ENCODE data around the gene HACD2. TPM values are rescaled to one million over a fixed set of nuclear protein-coding genes. Genes with fewer than 3 reads are reported as not detected.

The HACD2 gene, protein sequence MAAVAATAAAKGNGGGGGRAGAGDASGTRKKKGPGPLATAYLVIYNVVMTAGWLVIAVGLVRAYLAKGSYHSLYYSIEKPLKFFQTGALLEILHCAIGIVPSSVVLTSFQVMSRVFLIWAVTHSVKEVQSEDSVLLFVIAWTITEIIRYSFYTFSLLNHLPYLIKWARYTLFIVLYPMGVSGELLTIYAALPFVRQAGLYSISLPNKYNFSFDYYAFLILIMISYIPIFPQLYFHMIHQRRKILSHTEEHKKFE
- polyA plus RNA-seq (2011; rRNA removed) (90.2 and 97.7 TPM in 2 replicates), polyA plus RNA-seq (2017; fragmentation: RNase III; extraction: RNeasy Plus Mini Kit Qiagen cat#74134 plus additional on column Dnase treatment) (38.5 to 41.8 TPM (median 39.3 TPM) in 3 replicates), polyA minus RNA-seq (2011; rRNA and poly(A)+ RNA removed) (58.1 and 68.6 TPM in 2 replicates)
- polyA plus RNA-seq (2012; cell fraction: cytosol; rRNA removed) = 26.2 and 31.3 TPM in 2 replicates
- polyA plus RNA-seq (2012; cell fraction: nucleus; rRNA removed) = 18.3 and 26.1 TPM in 2 replicates

DNA sequence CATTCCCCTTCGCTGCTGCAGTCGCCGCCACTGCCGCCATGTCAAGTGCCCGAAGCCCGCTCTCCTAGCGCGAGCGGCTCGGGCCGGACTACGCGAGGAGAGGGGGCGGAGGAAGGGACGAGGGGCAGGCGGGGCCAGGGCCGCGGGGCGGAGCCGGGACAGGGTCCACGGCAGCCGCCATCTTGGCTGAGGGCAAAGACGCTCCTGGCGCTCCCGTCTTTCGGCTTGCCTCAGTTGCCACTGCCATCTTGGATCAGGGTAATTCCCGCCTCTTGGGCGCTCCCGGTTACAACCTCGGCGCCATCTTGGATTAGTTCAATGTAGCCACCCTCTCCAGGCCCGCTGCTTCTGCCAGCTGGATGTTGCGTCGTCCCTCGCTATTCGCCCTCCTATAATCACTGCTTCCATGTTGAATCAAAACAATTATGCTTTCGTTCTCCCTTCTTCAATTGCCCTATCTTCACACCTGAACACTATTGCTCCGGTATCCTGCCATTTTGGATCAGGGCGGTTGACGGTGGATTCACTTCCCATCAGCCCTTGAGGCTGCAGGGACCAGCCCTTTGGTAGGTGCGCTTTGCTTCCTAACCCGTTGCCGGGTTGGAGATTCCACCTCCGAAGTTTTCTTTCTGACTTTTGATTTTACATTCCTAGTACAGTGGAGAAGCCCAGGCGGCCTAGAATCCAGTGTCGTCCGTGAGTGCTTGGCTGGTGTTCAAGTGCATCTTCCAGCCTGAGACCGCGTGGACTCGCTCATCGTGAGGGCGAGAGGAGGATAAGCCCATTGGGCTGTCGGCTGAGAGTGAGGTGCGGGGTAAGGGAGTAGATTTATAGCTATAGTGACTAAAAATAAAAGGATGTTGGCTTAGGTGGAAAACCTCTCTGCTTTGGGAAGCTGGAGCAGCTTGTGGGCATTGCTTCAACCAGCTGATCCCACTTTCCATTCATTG is at the start of gene HACD2:
Gene HACD2, minus strand, starts transcription at position 66 of the 950 bp plus-strand sequence. Its CDS starts 26 bp downstream, at position 40.
- WGBS (ENCODE audit: missing lambda C conversion rate) = under 1% methylated on average over 35 of the region's 54 CpGs
- peak within 1 kb of the TSS; percentile 86 for H3K4me3 ChIP-seq
- H3K9me3 ChIP-seq = peaks cover 23% of the 10 kb centered on the region
- CTCF ChIA-PET = interaction anchor here (1.1 to 1.7 kb wide), 7 partner anchors 14 to 121 kb away, joined by 3 to 8 read pairs (median 5); no protein-coding TSS in a partner anchor
- POLR2A ChIA-PET = interaction anchor here (2.4 to 3.5 kb wide), 2 partner anchors 16 to 20 kb away, joined by 12 to 28 read pairs; no protein-coding TSS in a partner anchor
- H3K4me1 ChIP-seq = peaks cover 22% of the 10 kb centered on the region
- DNase-seq (ENCODE audit: low read depth in 1 of 2, low spot score in 1 of 2) = peak; percentile 82 to 98
- peak within 1 kb of the TSS; percentile 98 to 100 for H3K27ac ChIP-seq
- peak within 1 kb of the TSS; percentile 94 for H3K4me2 ChIP-seq
- peak; percentile 89 to 96 for ATAC-seq
- no peak for FAIRE-seq
- TF ChIP-seq MYC (IDR thresholded peaks at IDR 0.05; ENCODE audit: borderline replicate concordance, low read length) (peak; percentile 57), HOXB5 (CRISPR knock-in tag; IDR thresholded peaks at IDR 0.05) (peak; percentile 78; the same call in 1 of the 2 replicates), FOXS1 (CRISPR knock-in tag; IDR thresholded peaks at IDR 0.05) (no peak), POLR2A (IDR thresholded peaks at IDR 0.05; ENCODE audit: low read length) (peak; percentile 85), HOXA7 (CRISPR knock-in tag; IDR thresholded peaks at IDR 0.05) (no peak), PHF8 (IDR thresholded peaks at IDR 0.05; ENCODE audit: borderline replicate concordance, low read depth) (peak; percentile 33; the same call in 1 of the 2 replicates), NPAS2 (CRISPR knock-in tag; IDR thresholded peaks at IDR 0.05; ENCODE audit: borderline replicate concordance) (no peak), JUN (IDR thresholded peaks at IDR 0.05) (peak; percentile 75 to 84), HOXB13 (CRISPR knock-in tag; IDR thresholded peaks at IDR 0.05; ENCODE audit: low read depth) (peak; percentile 75), RARB (CRISPR knock-in tag; IDR thresholded peaks at IDR 0.05) (no peak), EHMT2 (IDR thresholded peaks at IDR 0.05; ENCODE audit: low read depth) (peak; percentile 33; the same call in 1 of the 2 replicates), FOSL2 (IDR thresholded peaks at IDR 0.05) (no peak), FOSL2 (CRISPR knock-in tag; IDR thresholded peaks at IDR 0.05) (peak; percentile 3; the same call in 1 of the 2 replicates), TFCP2L1 (CRISPR knock-in tag; IDR thresholded peaks at IDR 0.05) (no peak), RFX5 (IDR thresholded peaks at IDR 0.05) (0 out of 2 replicates have a peak, but pooled peaks have one; percentile 45), CBX8 (IDR thresholded peaks at IDR 0.05) (no peak), CEBPB (IDR thresholded peaks at IDR 0.05) (no peak)
- TF ChIP-seq, protein P1, sequence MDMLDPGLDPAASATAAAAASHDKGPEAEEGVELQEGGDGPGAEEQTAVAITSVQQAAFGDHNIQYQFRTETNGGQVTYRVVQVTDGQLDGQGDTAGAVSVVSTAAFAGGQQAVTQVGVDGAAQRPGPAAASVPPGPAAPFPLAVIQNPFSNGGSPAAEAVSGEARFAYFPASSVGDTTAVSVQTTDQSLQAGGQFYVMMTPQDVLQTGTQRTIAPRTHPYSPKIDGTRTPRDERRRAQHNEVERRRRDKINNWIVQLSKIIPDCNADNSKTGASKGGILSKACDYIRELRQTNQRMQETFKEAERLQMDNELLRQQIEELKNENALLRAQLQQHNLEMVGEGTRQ (IDR thresholded peaks at IDR 0.05) = no peak
- TF ChIP-seq, protein P2, sequence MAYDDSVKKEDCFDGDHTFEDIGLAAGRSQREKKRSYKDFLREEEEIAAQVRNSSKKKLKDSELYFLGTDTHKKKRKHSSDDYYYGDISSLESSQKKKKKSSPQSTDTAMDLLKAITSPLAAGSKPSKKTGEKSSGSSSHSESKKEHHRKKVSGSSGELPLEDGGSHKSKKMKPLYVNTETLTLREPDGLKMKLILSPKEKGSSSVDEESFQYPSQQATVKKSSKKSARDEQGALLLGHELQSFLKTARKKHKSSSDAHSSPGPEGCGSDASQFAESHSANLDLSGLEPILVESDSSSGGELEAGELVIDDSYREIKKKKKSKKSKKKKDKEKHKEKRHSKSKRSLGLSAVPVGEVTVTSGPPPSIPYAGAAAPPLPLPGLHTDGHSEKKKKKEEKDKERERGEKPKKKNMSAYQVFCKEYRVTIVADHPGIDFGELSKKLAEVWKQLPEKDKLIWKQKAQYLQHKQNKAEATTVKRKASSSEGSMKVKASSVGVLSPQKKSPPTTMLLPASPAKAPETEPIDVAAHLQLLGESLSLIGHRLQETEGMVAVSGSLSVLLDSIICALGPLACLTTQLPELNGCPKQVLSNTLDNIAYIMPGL (CRISPR knock-in tag; IDR thresholded peaks at IDR 0.05; ENCODE audit: borderline replicate concordance) = no peak
- TF ChIP-seq, protein P3, sequence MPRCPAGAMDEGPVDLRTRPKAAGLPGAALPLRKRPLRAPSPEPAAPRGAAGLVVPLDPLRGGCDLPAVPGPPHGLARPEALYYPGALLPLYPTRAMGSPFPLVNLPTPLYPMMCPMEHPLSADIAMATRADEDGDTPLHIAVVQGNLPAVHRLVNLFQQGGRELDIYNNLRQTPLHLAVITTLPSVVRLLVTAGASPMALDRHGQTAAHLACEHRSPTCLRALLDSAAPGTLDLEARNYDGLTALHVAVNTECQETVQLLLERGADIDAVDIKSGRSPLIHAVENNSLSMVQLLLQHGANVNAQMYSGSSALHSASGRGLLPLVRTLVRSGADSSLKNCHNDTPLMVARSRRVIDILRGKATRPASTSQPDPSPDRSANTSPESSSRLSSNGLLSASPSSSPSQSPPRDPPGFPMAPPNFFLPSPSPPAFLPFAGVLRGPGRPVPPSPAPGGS (IDR thresholded peaks at IDR 0.05) = peak; percentile 57; the same call in 2 of the 3 replicates
- TF ChIP-seq, protein P4, sequence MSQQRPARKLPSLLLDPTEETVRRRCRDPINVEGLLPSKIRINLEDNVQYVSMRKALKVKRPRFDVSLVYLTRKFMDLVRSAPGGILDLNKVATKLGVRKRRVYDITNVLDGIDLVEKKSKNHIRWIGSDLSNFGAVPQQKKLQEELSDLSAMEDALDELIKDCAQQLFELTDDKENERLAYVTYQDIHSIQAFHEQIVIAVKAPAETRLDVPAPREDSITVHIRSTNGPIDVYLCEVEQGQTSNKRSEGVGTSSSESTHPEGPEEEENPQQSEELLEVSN (IDR thresholded peaks at IDR 0.05; ENCODE audit: borderline replicate concordance, low read depth) = peak; percentile 71
- TF ChIP-seq, protein P5, sequence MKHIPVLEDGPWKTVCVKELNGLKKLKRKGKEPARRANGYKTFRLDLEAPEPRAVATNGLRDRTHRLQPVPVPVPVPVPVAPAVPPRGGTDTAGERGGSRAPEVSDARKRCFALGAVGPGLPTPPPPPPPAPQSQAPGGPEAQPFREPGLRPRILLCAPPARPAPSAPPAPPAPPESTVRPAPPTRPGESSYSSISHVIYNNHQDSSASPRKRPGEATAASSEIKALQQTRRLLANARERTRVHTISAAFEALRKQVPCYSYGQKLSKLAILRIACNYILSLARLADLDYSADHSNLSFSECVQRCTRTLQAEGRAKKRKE (CRISPR knock-in tag; IDR thresholded peaks at IDR 0.05; ENCODE audit: low read depth) = 0 out of 2 replicates have a peak, but pooled peaks have one; percentile 76
- TF ChIP-seq, protein P6, sequence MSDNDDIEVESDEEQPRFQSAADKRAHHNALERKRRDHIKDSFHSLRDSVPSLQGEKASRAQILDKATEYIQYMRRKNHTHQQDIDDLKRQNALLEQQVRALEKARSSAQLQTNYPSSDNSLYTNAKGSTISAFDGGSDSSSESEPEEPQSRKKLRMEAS (IDR thresholded peaks at IDR 0.05) = peak; percentile 80

All from A549 (cell line).